HCT116 (cell line): ENCODE results near the gene CPSF7.

Experiments used
- ATF3 ChIP-seq: IDR thresholded peaks from 2 replicates; pipeline ENCODE4 v1.6.1; 2012
- CBX3 ChIP-seq: IDR thresholded peaks from 2 replicates; pipeline ENCODE4 v1.6.1; 2012; ENCODE audit warnings: low read depth
- EZH2 ChIP-seq: fragments of 200-600 bp; sonication (generic); IDR thresholded peaks from 2 replicates; pipeline ENCODE4 v1.6.1; 2017; ENCODE audit warnings: antibody characterized with exemption, mixed run types
- MAX ChIP-seq: IDR thresholded peaks from 2 replicates; pipeline ENCODE4 v1.6.1; 2012
- POLR2AphosphoS5 ChIP-seq: IDR thresholded peaks from 2 replicates; pipeline ENCODE4 v1.6.1; 2011; ENCODE audit warnings: mild to moderate bottlenecking, low read depth, low read length, moderate library complexity
- RAD21 ChIP-seq: IDR thresholded peaks from 2 replicates; pipeline ENCODE4 v1.6.1; 2012; ENCODE audit warnings: low read depth, mild to moderate bottlenecking
- REST ChIP-seq: IDR thresholded peaks from 2 replicates; pipeline ENCODE4 v1.6.1; 2012; ENCODE audit warnings: low read depth
- SP1 ChIP-seq: IDR thresholded peaks from 2 replicates; pipeline ENCODE4 v1.6.1; 2012; ENCODE audit warnings: low read depth
- TCF7L2 ChIP-seq: IDR thresholded peaks from 2 replicates; pipeline ENCODE4 v1.7.0; 2011; ENCODE audit warnings: borderline replicate concordance, inconsistent platforms; ENCODE audit not compliant: insufficient read depth, insufficient read length; ENCODE audit errors: extremely low read depth
- YY1 ChIP-seq: IDR thresholded peaks from 2 replicates; pipeline ENCODE4 v1.6.1; 2011; ENCODE audit warnings: low read length, low read depth, moderate library complexity, mild to moderate bottlenecking; ENCODE audit not compliant: insufficient replicate concordance; ENCODE audit errors: extremely low read depth
- ZFX ChIP-seq: fragments of 450-650 bp; IDR thresholded peaks from 2 replicates; pipeline ENCODE4 v1.6.1; 2017
- TF ChIP-seq, protein P1 (sequence below), 3 experiments: fragments of 200-600 bp in 1 of 3; sonication (generic) in 1 of 3; IDR thresholded peaks in 2 of 3; conservative IDR thresholded peaks in 1 of 3; 2 replicates each; pipeline ENCODE4 v1.5.1; 2012 to 2017; ENCODE audit warnings: low read depth in 2 of 3, low read length in 2 of 3, antibody characterized with exemption in 1 of 3, borderline replicate concordance in 1 of 3, control low read depth in 1 of 3, mild to moderate bottlenecking in 1 of 3, mixed read lengths in 1 of 3, mixed run types in 1 of 3, moderate library complexity in 1 of 3; ENCODE audit not compliant: insufficient read depth in 1 of 3

DNA sequence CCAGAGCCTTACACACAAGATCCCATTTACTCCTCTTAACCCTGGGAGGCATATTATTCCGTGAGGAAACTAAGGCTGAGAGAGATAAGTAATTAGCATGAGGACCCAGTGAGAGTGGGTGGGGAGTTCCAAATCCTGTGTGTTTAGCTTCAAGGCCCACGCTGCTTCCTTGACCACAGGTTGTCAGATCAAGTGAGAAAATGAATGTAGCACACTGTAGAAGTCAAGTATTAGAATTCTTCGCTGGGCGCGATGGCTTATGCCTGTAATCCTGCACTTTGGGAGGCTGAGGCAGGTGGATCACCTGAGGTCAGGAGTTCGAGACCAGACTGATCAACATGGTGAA is 71.9 kb downstream of the CPSF7 start:
- TF ChIP-seq, protein P1, sequence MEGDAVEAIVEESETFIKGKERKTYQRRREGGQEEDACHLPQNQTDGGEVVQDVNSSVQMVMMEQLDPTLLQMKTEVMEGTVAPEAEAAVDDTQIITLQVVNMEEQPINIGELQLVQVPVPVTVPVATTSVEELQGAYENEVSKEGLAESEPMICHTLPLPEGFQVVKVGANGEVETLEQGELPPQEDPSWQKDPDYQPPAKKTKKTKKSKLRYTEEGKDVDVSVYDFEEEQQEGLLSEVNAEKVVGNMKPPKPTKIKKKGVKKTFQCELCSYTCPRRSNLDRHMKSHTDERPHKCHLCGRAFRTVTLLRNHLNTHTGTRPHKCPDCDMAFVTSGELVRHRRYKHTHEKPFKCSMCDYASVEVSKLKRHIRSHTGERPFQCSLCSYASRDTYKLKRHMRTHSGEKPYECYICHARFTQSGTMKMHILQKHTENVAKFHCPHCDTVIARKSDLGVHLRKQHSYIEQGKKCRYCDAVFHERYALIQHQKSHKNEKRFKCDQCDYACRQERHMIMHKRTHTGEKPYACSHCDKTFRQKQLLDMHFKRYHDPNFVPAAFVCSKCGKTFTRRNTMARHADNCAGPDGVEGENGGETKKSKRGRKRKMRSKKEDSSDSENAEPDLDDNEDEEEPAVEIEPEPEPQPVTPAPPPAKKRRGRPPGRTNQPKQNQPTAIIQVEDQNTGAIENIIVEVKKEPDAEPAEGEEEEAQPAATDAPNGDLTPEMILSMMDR (IDR thresholded peaks at IDR 0.05 in 2 of 3, conservative IDR thresholded peaks at IDR 0.05 in 1 of 3; ENCODE audit: borderline replicate concordance in 1 of 3, insufficient read depth in 1 of 3, low read depth in 2 of 3, low read length in 2 of 3) = no peak
- TF ChIP-seq EZH2 = no peak
- TF ChIP-seq MAX = no peak
- TF ChIP-seq POLR2AphosphoS5 = no peak
- no peak for TF ChIP-seq REST
- no peak for TF ChIP-seq TCF7L2
- no peak for TF ChIP-seq ATF3
- no peak for TF ChIP-seq SP1
- TF ChIP-seq ZFX = no peak
- no peak for TF ChIP-seq CBX3
- no peak for TF ChIP-seq YY1
- no peak for TF ChIP-seq RAD21
